ENCODE results near the gene ZNF638. TPM values are rescaled to one million over a fixed set of nuclear protein-coding genes. Genes with fewer than 3 reads are reported as not detected.

ZNF638 gene
- total and polyA plus RNA-seq, 9 of the 15 experiments (the other 6 are each of a cell fraction or from before 2014, with no cell fraction given): 53.3 to 165 (median 98.8) TPM

GRCh38 chr2:71331581-71332434 is at the start of gene ZNF638 (continued):
- peak; percentile 44; the same call in 1 of the 2 replicates for TF ChIP-seq CEBPG (CRISPR knock-in tag; IDR thresholded peaks at IDR 0.05)
- TF ChIP-seq CEBPG (tag; conservative IDR thresholded peaks at IDR 0.05 in 1 of 2, IDR thresholded peaks at IDR 0.05 in 1 of 2): peak; percentile 63 to 91; a peak in 3 of 4 replicates
- no peak for TF ChIP-seq GATA2 (CRISPR knock-in tag; IDR thresholded peaks at IDR 0.05)
- TF ChIP-seq NEUROD1 (IDR thresholded peaks at IDR 0.05; ENCODE audit: borderline replicate concordance, low read depth, low read length, partially characterized antibody): no peak
- no peak for TF ChIP-seq TRIM24 (IDR thresholded peaks at IDR 0.05)
- no peak for TF ChIP-seq ZNF586 (CRISPR knock-in tag; conservative IDR thresholded peaks at IDR 0.05)
- no peak for TF ChIP-seq ZNF79 (CRISPR knock-in tag; IDR thresholded peaks at IDR 0.05; ENCODE audit: low read depth)
- no peak for TF ChIP-seq ETV5 (CRISPR knock-in tag; IDR thresholded peaks at IDR 0.05; ENCODE audit: low read depth)
- peak; percentile 62 for TF ChIP-seq ZNF232 (CRISPR knock-in tag; IDR thresholded peaks at IDR 0.05)
- TF ChIP-seq ESRRB (CRISPR knock-in tag; IDR thresholded peaks at IDR 0.05; ENCODE audit: borderline replicate concordance): no peak
- TF ChIP-seq ZNF449 (CRISPR knock-in tag; IDR thresholded peaks at IDR 0.05): no peak
- no peak for TF ChIP-seq ZNF184 (CRISPR knock-in tag; IDR thresholded peaks at IDR 0.05)
- TF ChIP-seq CTBP1 (IDR thresholded peaks at IDR 0.05; ENCODE audit: borderline replicate concordance): no peak
- TF ChIP-seq SRSF1 (IDR thresholded peaks at IDR 0.05; ENCODE audit: low read depth, low read length): no peak
- TF ChIP-seq XRCC4 (IDR thresholded peaks at IDR 0.05; ENCODE audit: extremely low read depth, insufficient read depth, insufficient read length): no peak
- no peak for TF ChIP-seq ZNF217 (CRISPR knock-in tag; IDR thresholded peaks at IDR 0.05)
- TF ChIP-seq ZNF23 (CRISPR knock-in tag; IDR thresholded peaks at IDR 0.05): no peak
- TF ChIP-seq ZBTB33 (CRISPR knock-in tag; IDR thresholded peaks at IDR 0.05): no peak
- TF ChIP-seq, protein P1, sequence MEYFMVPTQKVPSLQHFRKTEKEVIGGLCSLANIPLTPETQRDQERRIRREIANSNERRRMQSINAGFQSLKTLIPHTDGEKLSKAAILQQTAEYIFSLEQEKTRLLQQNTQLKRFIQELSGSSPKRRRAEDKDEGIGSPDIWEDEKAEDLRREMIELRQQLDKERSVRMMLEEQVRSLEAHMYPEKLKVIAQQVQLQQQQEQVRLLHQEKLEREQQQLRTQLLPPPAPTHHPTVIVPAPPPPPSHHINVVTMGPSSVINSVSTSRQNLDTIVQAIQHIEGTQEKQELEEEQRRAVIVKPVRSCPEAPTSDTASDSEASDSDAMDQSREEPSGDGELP (CRISPR knock-in tag; IDR thresholded peaks at IDR 0.05; ENCODE audit: borderline replicate concordance): peak; percentile 51
- TF ChIP-seq MITF (IDR thresholded peaks at IDR 0.05): no peak
- TF ChIP-seq MTA2 (IDR thresholded peaks at IDR 0.05; ENCODE audit: low read depth): no peak
- no peak for TF ChIP-seq KLF16 (IDR thresholded peaks at IDR 0.05)
- peak; percentile 94 for TF ChIP-seq POLR2A (conservative IDR thresholded peaks at IDR 0.05)
- TF ChIP-seq ZBTB7A (IDR thresholded peaks at IDR 0.05; ENCODE audit: borderline replicate concordance, control insufficient read depth, low read depth, low read length): peak; percentile 65; the same call in 1 of the 2 replicates

Measured in K562 (cell line).